ENCODE results near the gene RPS21. TPM values are rescaled to one million over a fixed set of nuclear protein-coding genes. Genes with fewer than 3 reads are reported as not detected.

Gene RPS21
- total and polyA plus RNA-seq, 2 of the 13 experiments (the other 11 are each of a cell fraction or from before 2014, with no cell fraction given), result 2,647 to 11,063 TPM

DNA sequence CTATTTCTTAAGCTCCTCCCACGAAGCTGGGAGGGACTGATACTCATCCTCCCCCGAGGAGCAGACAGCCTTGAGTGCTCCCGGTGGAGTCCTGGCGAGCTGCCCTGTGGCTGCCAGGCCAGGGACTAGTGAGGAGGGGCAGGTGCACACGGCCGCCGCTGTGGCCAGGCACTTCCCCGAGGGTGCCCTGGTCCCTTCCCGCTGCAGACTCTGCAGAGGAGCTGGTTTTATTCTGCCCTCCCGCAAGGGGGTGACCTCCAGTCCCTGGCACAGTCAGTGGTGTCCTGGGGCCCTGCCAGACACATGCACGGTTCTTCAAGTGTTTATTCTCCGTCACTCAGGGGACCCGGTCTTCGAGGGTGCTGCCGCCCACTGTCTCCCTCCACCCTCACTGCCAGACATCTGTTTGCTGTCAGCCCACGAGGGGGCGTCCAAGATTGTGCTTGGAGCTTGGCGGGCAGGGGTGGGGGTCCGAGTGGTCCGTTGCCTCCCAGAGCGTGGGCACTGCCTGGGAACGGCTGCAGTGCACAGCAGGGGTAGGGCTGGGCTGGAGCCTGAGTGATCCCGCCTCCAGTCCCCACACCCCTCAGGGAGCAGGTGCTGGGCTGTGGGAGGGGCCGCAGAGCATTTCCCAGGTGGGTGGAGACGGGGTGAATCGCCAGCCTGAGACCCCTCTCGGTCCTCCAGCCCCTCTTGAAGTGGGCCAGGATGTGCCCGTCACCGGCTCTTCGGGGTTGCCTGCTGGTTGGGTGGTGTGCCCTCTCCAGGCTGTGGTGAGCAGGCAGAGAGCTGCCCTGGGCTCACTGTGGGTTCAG lies 23.2 kb downstream of the RPS21 start:
- H3K9ac ChIP-seq (ENCODE audit: insufficient read depth, low read depth, low read length), result no peak overlapping the region
- peaks cover 79% of the 10 kb centered on the region for H3K4me1 ChIP-seq (ENCODE audit: insufficient read depth, low read length)
- FAIRE-seq, result peak; percentile 23
- H4K20me1 ChIP-seq (ENCODE audit: insufficient read depth, low read length), result peaks cover 3% of the 10 kb centered on the region; the same call in 1 of the 2 replicates
- intact Hi-C loops (cut with micrococcal nuclease; ENCODE audit: unreplicated experiment) (loop anchor here (5.0 kb wide), 2 partner anchors 77 to 207 kb away; no protein-coding TSS in a partner anchor), in situ Hi-C loops (cut with HindIII; ENCODE audit: extremely low pct_ligation_motif_present, low pct_unique_long_range_greater_than_20kb) (loop anchor here (5.0 kb wide), 1 partner anchor 82 kb away; no protein-coding TSS in a partner anchor)
- BruUV-seq (replicated peaks), result no TSS peak
- H3K27ac ChIP-seq (ENCODE audit: extremely low read length, insufficient read depth, low read length), result no peak overlapping the region
- ChIA-PET POLR2A (interaction anchor here (1.0 to 3.2 kb wide), 8 partner anchors 10 to 384 kb away, joined by 3 to 31 read pairs (median 4); partner anchors contain the start of genes LAMA5 and RPS21), CTCF (ENCODE audit: low intra/inter-chr PET ratio, low total read pairs) (interaction anchor here (1.6 kb wide), 1 partner anchor 108 kb away, joined by 4 read pairs; no protein-coding TSS in a partner anchor)
- peaks cover 12 to 32% of the 10 kb centered on the region in 2 experiments for H3K27me3 ChIP-seq (ENCODE audit: control insufficient read depth in 1 of 2, insufficient read depth in 2 of 2, low read length in 2 of 2)
- no peaks in the 10 kb centered on the region for H3K9me3 ChIP-seq (ENCODE audit: low read length)
- ATAC-seq, result peak; percentile 14; the same call in 2 of the 3 replicates
- peak; percentile 42 for DNase-seq (ENCODE audit: low spot score)
- WGBS (ENCODE audit: low lambda C conversion rate), result 12% methylated on average over 22 of the region's 30 CpGs
- H2AFZ ChIP-seq (ENCODE audit: low read length), result no peak overlapping the region
- no peaks in the 10 kb centered on the region for H3K36me3 ChIP-seq (replicated peaks in 1 of 2; ENCODE audit: control insufficient read depth in 1 of 2, insufficient read depth in 2 of 2, low read length in 2 of 2)
- peak overlapping the region in 1 of 3 experiments; percentile 70; a peak in 1 of 6 replicates for H3K4me3 ChIP-seq (replicated peaks in 1 of 3; ENCODE audit: insufficient read depth in 1 of 3, low read depth in 2 of 3, low read length in 3 of 3)
- H3K79me2 ChIP-seq (ENCODE audit: insufficient read depth, low read length), result peaks cover 6% of the 10 kb centered on the region
- peak overlapping the region; percentile 91 for H3K4me2 ChIP-seq (ENCODE audit: low read depth, low read length)
- TF ChIP-seq NR2F6 (IDR thresholded peaks at IDR 0.05) (no peak), NR2F6 (CRISPR knock-in tag; IDR thresholded peaks at IDR 0.05) (peak; percentile 12; the same call in 1 of the 2 replicates), ZNF446 (CRISPR knock-in tag; IDR thresholded peaks at IDR 0.05) (no peak), ZNF816 (CRISPR knock-in tag; IDR thresholded peaks at IDR 0.05; ENCODE audit: borderline replicate concordance) (no peak), RBM39 (IDR thresholded peaks at IDR 0.05; ENCODE audit: low read depth, low read length, poor library complexity, severe bottlenecking) (peak; percentile 51), ZFP90 (CRISPR knock-in tag; IDR thresholded peaks at IDR 0.05; ENCODE audit: borderline replicate concordance) (peak; percentile 68; the same call in 1 of the 2 replicates), THAP11 (CRISPR knock-in tag; IDR thresholded peaks at IDR 0.05) (0 out of 2 replicates have a peak, but pooled peaks have one; percentile 11), NR1H2 (CRISPR knock-in tag; IDR thresholded peaks at IDR 0.05; ENCODE audit: borderline replicate concordance, low read depth) (0 out of 2 replicates have a peak, but pooled peaks have one; percentile 46), ZNF713 (CRISPR knock-in tag; IDR thresholded peaks at IDR 0.05) (0 out of 2 replicates have a peak, but pooled peaks have one; percentile 44), ZNF235 (CRISPR knock-in tag; IDR thresholded peaks at IDR 0.05; ENCODE audit: borderline replicate concordance) (0 out of 2 replicates have a peak, but pooled peaks have one; percentile 72), ZNF598 (CRISPR knock-in tag; IDR thresholded peaks at IDR 0.05; ENCODE audit: borderline replicate concordance) (no peak), FIP1L1 (IDR thresholded peaks at IDR 0.05; ENCODE audit: borderline replicate concordance, insufficient read depth, low read depth, low read length) (no peak), IRF2 (CRISPR knock-in tag; IDR thresholded peaks at IDR 0.05) (0 out of 2 replicates have a peak, but pooled peaks have one; percentile 38), ZNF619 (CRISPR knock-in tag; IDR thresholded peaks at IDR 0.05) (peak; percentile 90; the same call in 1 of the 2 replicates), CCAR2 (optimal IDR thresholded peaks at IDR 0.05; ENCODE audit: low read depth, low read length) (no peak), AGO1 (IDR thresholded peaks at IDR 0.05; ENCODE audit: low read depth, low read length, poor library complexity, severe bottlenecking) (peak; percentile 47), HMGA1 (CRISPR knock-in tag; conservative IDR thresholded peaks at IDR 0.05) (no peak), HDAC2 (CRISPR knock-in tag; IDR thresholded peaks at IDR 0.05) (no peak)
- TF ChIP-seq, protein P1, sequence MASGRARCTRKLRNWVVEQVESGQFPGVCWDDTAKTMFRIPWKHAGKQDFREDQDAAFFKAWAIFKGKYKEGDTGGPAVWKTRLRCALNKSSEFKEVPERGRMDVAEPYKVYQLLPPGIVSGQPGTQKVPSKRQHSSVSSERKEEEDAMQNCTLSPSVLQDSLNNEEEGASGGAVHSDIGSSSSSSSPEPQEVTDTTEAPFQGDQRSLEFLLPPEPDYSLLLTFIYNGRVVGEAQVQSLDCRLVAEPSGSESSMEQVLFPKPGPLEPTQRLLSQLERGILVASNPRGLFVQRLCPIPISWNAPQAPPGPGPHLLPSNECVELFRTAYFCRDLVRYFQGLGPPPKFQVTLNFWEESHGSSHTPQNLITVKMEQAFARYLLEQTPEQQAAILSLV (CRISPR knock-in tag; IDR thresholded peaks at IDR 0.05; ENCODE audit: borderline replicate concordance), result no peak
- TF ChIP-seq, protein P2, sequence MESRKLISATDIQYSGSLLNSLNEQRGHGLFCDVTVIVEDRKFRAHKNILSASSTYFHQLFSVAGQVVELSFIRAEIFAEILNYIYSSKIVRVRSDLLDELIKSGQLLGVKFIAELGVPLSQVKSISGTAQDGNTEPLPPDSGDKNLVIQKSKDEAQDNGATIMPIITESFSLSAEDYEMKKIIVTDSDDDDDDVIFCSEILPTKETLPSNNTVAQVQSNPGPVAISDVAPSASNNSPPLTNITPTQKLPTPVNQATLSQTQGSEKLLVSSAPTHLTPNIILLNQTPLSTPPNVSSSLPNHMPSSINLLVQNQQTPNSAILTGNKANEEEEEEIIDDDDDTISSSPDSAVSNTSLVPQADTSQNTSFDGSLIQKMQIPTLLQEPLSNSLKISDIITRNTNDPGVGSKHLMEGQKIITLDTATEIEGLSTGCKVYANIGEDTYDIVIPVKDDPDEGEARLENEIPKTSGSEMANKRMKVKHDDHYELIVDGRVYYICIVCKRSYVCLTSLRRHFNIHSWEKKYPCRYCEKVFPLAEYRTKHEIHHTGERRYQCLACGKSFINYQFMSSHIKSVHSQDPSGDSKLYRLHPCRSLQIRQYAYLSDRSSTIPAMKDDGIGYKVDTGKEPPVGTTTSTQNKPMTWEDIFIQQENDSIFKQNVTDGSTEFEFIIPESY (CRISPR knock-in tag; IDR thresholded peaks at IDR 0.05), result 0 out of 2 replicates have a peak, but pooled peaks have one; percentile 19

Measured in HepG2 (cell line).